SJCRH30 (cell line): Measurements from ENCODE around the gene NRP1. TPM values are rescaled to one million over a fixed set of nuclear protein-coding genes. Genes with fewer than 3 reads are reported as not detected.

ENCODE experiments used
- DNase-seq, 2 experiments: peaks; one replicate each; pipeline ENCODE4 v3.0.0-alpha.2; 2015 to 2020
- H3K27ac ChIP-seq: fragments of 250-450 bp; sonication (Bioruptor Pico); 2 replicates; pipeline ENCODE4 v1.5.1; 2020; ENCODE audit warnings: mild to moderate bottlenecking, moderate library complexity
- H3K27me3 ChIP-seq: fragments of 250-450 bp; sonication (Bioruptor Pico); 2 replicates; pipeline ENCODE4 v1.5.1; 2020; ENCODE audit warnings: mild to moderate bottlenecking, moderate library complexity
- H3K36me3 ChIP-seq: fragments of 250-450 bp; sonication (Bioruptor Pico); 2 replicates; pipeline ENCODE4 v1.5.1; 2020; ENCODE audit warnings: mild to moderate bottlenecking, moderate library complexity
- H3K4me1 ChIP-seq: fragments of 250-450 bp; sonication (Bioruptor Pico); 2 replicates; pipeline ENCODE4 v1.5.1; 2020; ENCODE audit warnings: mild to moderate bottlenecking, moderate library complexity
- H3K4me3 ChIP-seq: fragments of 250-450 bp; sonication (Bioruptor Pico); 2 replicates; pipeline ENCODE4 v1.5.1; 2020; ENCODE audit warnings: mild to moderate bottlenecking, moderate library complexity
- H3K9me3 ChIP-seq: fragments of 250-450 bp; sonication (Bioruptor Pico); replicated peaks from 2 replicates; pipeline ENCODE4 v1.5.1; 2020; ENCODE audit warnings: mild to moderate bottlenecking, moderate library complexity
- total RNA-seq: library from RNA; depleted of rRNA; stranded (reverse); fragments of >200 nt; shearing (Covaris generic); gene quantifications from 2 replicates; pipeline ENCODE4 v1.2.3, GENCODE V29; 2014

The NRP1 gene
- total RNA-seq, 1 experiment from 2014 or later = 21.2 TPM

- DNase-seq = no peak
- peaks cover 8% of the 10 kb centered on the region; the same call in 1 of the 2 replicates for H3K36me3 ChIP-seq
Observed at GRCh38 chr10:33262871-33263270, 71.6 kb downstream of the NRP1 start.

GRCh38 chr10:33260403-33261149 lies 73.9 kb downstream of the NRP1 start:
- Histone ChIP-seq H3K36me3 (peaks cover 8% of the 10 kb centered on the region; the same call in 1 of the 2 replicates), H3K4me1 (peaks cover 4% of the 10 kb centered on the region; the same call in 1 of the 2 replicates), H3K9me3 (no peaks in the 10 kb centered on the region), H3K27ac (no peak overlapping the region), H3K27me3 (no peaks in the 10 kb centered on the region), H3K4me3 (no peak overlapping the region)
- no peak for DNase-seq

More at GRCh38 chr10:33262871-33263270, 71.6 kb downstream of the NRP1 start:
- Histone ChIP-seq H3K4me1 (peaks cover 4% of the 10 kb centered on the region; the same call in 1 of the 2 replicates), H3K27ac (no peak overlapping the region), H3K27me3 (no peaks in the 10 kb centered on the region), H3K4me3 (no peak overlapping the region), H3K9me3 (no peaks in the 10 kb centered on the region)

- Histone ChIP-seq H3K27me3 (no peaks in the 10 kb centered on the region), H3K36me3 (peaks cover 8% of the 10 kb centered on the region; the same call in 1 of the 2 replicates), H3K4me1 (peaks cover 1% of the 10 kb centered on the region; the same call in 1 of the 2 replicates), H3K27ac (no peak overlapping the region), H3K9me3 (no peaks in the 10 kb centered on the region), H3K4me3 (no peak overlapping the region)
- DNase-seq = no peak
Observed at GRCh38 chr10:33258967-33259366, 75.5 kb downstream of the NRP1 start.

GRCh38 chr10:33257439-33258080 lies 76.9 kb downstream of the NRP1 start:
- Histone ChIP-seq H3K4me3 (no peak overlapping the region), H3K36me3 (peaks cover 2% of the 10 kb centered on the region; the same call in 1 of the 2 replicates), H3K27ac (no peak overlapping the region), H3K9me3 (no peaks in the 10 kb centered on the region), H3K27me3 (no peaks in the 10 kb centered on the region), H3K4me1 (no peaks in the 10 kb centered on the region)
- no peak for DNase-seq

- Histone ChIP-seq H3K4me1 (no peaks in the 10 kb centered on the region), H3K36me3 (no peaks in the 10 kb centered on the region), H3K4me3 (no peak overlapping the region), H3K9me3 (no peaks in the 10 kb centered on the region), H3K27ac (no peak overlapping the region), H3K27me3 (no peaks in the 10 kb centered on the region)
- DNase-seq = no peak
Observed at GRCh38 chr10:33256458-33256857, 78.0 kb downstream of the NRP1 start.

GRCh38 chr10:33254556-33255160 lies 79.8 kb downstream of the NRP1 start:
- no peak overlapping the region for H3K4me3 ChIP-seq
- no peaks in the 10 kb centered on the region for H3K36me3 ChIP-seq
- no peaks in the 10 kb centered on the region for H3K4me1 ChIP-seq

GRCh38 chr10:33253411-33253810 lies 81.1 kb downstream of the NRP1 start:
- H3K27ac ChIP-seq = no peak overlapping the region
- no peaks in the 10 kb centered on the region for H3K27me3 ChIP-seq
- peaks cover 8% of the 10 kb centered on the region for H3K4me1 ChIP-seq
- H3K9me3 ChIP-seq = 0 out of 2 replicates have a peak, but pooled peaks cover 2% of the 10 kb centered on the region
- no peak overlapping the region for H3K4me3 ChIP-seq
- no peaks in the 10 kb centered on the region for H3K36me3 ChIP-seq
- no peak for DNase-seq

More at GRCh38 chr10:33254556-33255160, 79.8 kb downstream of the NRP1 start:
- no peak for DNase-seq
- H3K27ac ChIP-seq = no peak overlapping the region
- no peaks in the 10 kb centered on the region for H3K9me3 ChIP-seq
- H3K27me3 ChIP-seq = no peaks in the 10 kb centered on the region

GRCh38 chr10:33252794-33253203 lies 81.7 kb downstream of the NRP1 start:
- DNase-seq = no peak
- Histone ChIP-seq H3K9me3 (0 out of 2 replicates have a peak, but pooled peaks cover 2% of the 10 kb centered on the region), H3K27ac (no peak overlapping the region), H3K4me3 (no peak overlapping the region), H3K36me3 (no peaks in the 10 kb centered on the region), H3K4me1 (peaks cover 10% of the 10 kb centered on the region), H3K27me3 (no peaks in the 10 kb centered on the region)

- no peak for DNase-seq
- H3K9me3 ChIP-seq = 0 out of 2 replicates have a peak, but pooled peaks cover 2% of the 10 kb centered on the region
- peaks cover 10% of the 10 kb centered on the region for H3K4me1 ChIP-seq
- H3K36me3 ChIP-seq = no peaks in the 10 kb centered on the region
- no peak overlapping the region for H3K4me3 ChIP-seq
- no peaks in the 10 kb centered on the region for H3K27me3 ChIP-seq
- H3K27ac ChIP-seq = no peak overlapping the region
Observed at GRCh38 chr10:33252324-33252723, 82.1 kb downstream of the NRP1 start.

GRCh38 chr10:33249659-33250345 lies 84.7 kb downstream of the NRP1 start:
- Histone ChIP-seq H3K27ac (no peak overlapping the region), H3K9me3 (0 out of 2 replicates have a peak, but pooled peaks cover 2% of the 10 kb centered on the region), H3K36me3 (no peaks in the 10 kb centered on the region), H3K27me3 (no peaks in the 10 kb centered on the region), H3K4me3 (no peak overlapping the region), H3K4me1 (peaks cover 10% of the 10 kb centered on the region)
- DNase-seq = no peak

GRCh38 chr10:33249137-33249536 lies 85.3 kb downstream of the NRP1 start:
- DNase-seq = no peak
- H3K4me1 ChIP-seq = peaks cover 10% of the 10 kb centered on the region
- no peaks in the 10 kb centered on the region for H3K36me3 ChIP-seq
- H3K4me3 ChIP-seq = no peak overlapping the region
- H3K9me3 ChIP-seq = 0 out of 2 replicates have a peak, but pooled peaks cover 2% of the 10 kb centered on the region
- H3K27me3 ChIP-seq = no peaks in the 10 kb centered on the region
- no peak overlapping the region for H3K27ac ChIP-seq

GRCh38 chr10:33248638-33249037 lies 85.8 kb downstream of the NRP1 start:
- peak in 1 of 2 experiments; percentile 49 for DNase-seq

GRCh38 chr10:33247221-33247922 lies 87.1 kb downstream of the NRP1 start:
- Histone ChIP-seq H3K4me3 (no peak overlapping the region), H3K27me3 (no peaks in the 10 kb centered on the region), H3K36me3 (no peaks in the 10 kb centered on the region), H3K9me3 (0 out of 2 replicates have a peak, but pooled peaks cover 2% of the 10 kb centered on the region), H3K4me1 (peaks cover 10% of the 10 kb centered on the region), H3K27ac (no peak overlapping the region)
- no peak for DNase-seq

More at GRCh38 chr10:33248638-33249037, 85.8 kb downstream of the NRP1 start:
- no peaks in the 10 kb centered on the region for H3K36me3 ChIP-seq
- 0 out of 2 replicates have a peak, but pooled peaks cover 2% of the 10 kb centered on the region for H3K9me3 ChIP-seq
- no peaks in the 10 kb centered on the region for H3K27me3 ChIP-seq
- peaks cover 10% of the 10 kb centered on the region for H3K4me1 ChIP-seq
- H3K4me3 ChIP-seq = no peak overlapping the region
- H3K27ac ChIP-seq = peak overlapping the region; percentile 16; the same call in 1 of the 2 replicates

- Histone ChIP-seq H3K4me1 (peaks cover 14% of the 10 kb centered on the region), H3K36me3 (no peaks in the 10 kb centered on the region), H3K27me3 (no peaks in the 10 kb centered on the region), H3K4me3 (no peak overlapping the region), H3K27ac (no peak overlapping the region), H3K9me3 (0 out of 2 replicates have a peak, but pooled peaks cover 2% of the 10 kb centered on the region)
- no peak for DNase-seq
Observed at GRCh38 chr10:33245343-33245742, 89.1 kb downstream of the NRP1 start.
